Measurements from ENCODE around the gene CATSPERD. TPM values are rescaled to one million over a fixed set of nuclear protein-coding genes. Genes with fewer than 3 reads are reported as not detected.
"Not testable (repeated sequence)": the region's sequence is repeated elsewhere in the genome, so short reads cannot be mapped to it uniquely, and the experiment has no call there.

CATSPERD gene
- total RNA-seq, 2 experiments from 2014 or later = not detected

- DNase-seq; H3K36me3 Mint-ChIP-seq (ENCODE audit: low read depth); H3K27ac Mint-ChIP-seq; H3K27me3 Mint-ChIP-seq; H3K9me3 Mint-ChIP-seq (ENCODE audit: low read depth); intact Hi-C loops (cut with DNase I, micrococcal nuclease); ATAC-seq; POLR2A ChIA-PET; H3K4me1 Mint-ChIP-seq; H3K4me3 Mint-ChIP-seq: not testable (repeated sequence)
- CTCF ChIA-PET = interaction anchor here (0.6 kb wide), 2 partner anchors 13 to 17 kb away, joined by 3 read pairs; no protein-coding TSS in a partner anchor
Measured at GRCh38 chr19:5748920-5749319, 28.5 kb downstream of the CATSPERD start.

- H3K27ac Mint-ChIP-seq = no peak overlapping the region
- H3K36me3 Mint-ChIP-seq (ENCODE audit: low read depth) = no peaks in the 10 kb centered on the region
- no peak overlapping the region for H3K4me3 Mint-ChIP-seq
- no peaks in the 10 kb centered on the region for H3K9me3 Mint-ChIP-seq (ENCODE audit: low read depth)
- ATAC-seq (no peak), DNase-seq (no peak)
- H3K4me1 Mint-ChIP-seq = no peaks in the 10 kb centered on the region
- ChIA-PET POLR2A (interaction anchor here (0.6 kb wide), 1 partner anchor 129 kb away, joined by 6 read pairs; no protein-coding TSS in a partner anchor), CTCF (no interaction called here)
- peaks cover 2% of the 10 kb centered on the region for H3K27me3 Mint-ChIP-seq
- intact Hi-C loops (cut with DNase I, micrococcal nuclease) = no loop called here
Measured at GRCh38 chr19:5749505-5749904, 29.1 kb downstream of the CATSPERD start.

- no peaks in the 10 kb centered on the region for H3K4me1 Mint-ChIP-seq
- DNase-seq (no peak), ATAC-seq (no peak)
- no peaks in the 10 kb centered on the region for H3K9me3 Mint-ChIP-seq (ENCODE audit: low read depth)
- CTCF ChIA-PET = no interaction called here
- POLR2A ChIA-PET = no interaction called here
- H3K36me3 Mint-ChIP-seq (ENCODE audit: low read depth) = no peaks in the 10 kb centered on the region
- no peak overlapping the region for H3K27ac Mint-ChIP-seq
- intact Hi-C loops (cut with DNase I, micrococcal nuclease) = no loop called here
- peaks cover 2% of the 10 kb centered on the region for H3K27me3 Mint-ChIP-seq
- H3K4me3 Mint-ChIP-seq = no peak overlapping the region
Measured at GRCh38 chr19:5751709-5752108, 31.3 kb downstream of the CATSPERD start.

DNA sequence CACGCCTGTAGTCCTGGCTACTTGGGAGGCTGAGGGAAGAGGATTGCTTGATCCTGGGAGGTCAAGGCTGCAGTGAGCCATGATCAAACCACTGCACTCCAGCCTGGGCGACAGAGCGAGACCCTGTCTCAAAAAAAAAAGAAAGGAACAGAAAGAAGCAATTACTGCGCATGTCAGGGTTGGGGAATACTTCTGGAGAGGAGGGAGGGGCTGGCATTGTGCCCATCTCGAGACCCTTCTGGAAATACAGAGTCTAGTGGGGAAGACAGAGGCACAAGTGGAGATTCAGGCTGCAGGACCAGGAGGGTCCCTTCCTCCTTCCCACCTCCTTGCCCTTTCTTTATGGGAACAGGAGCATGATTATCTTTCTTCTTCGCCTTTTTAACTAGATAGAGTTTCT lies 33.3 kb downstream of the CATSPERD start:
- ATAC-seq (no peak), DNase-seq (no peak)
- Mint-ChIP-seq H3K4me3 (no peak overlapping the region), H3K9me3 (ENCODE audit: low read depth) (no peaks in the 10 kb centered on the region), H3K27me3 (peaks cover 6% of the 10 kb centered on the region), H3K27ac (no peak overlapping the region), H3K4me1 (no peaks in the 10 kb centered on the region), H3K36me3 (ENCODE audit: low read depth) (no peaks in the 10 kb centered on the region)
- ChIA-PET CTCF (interaction anchor here (0.5 kb wide), 1 partner anchor 270 kb away, joined by 3 read pairs; no protein-coding TSS in a partner anchor), POLR2A (no interaction called here)
- intact Hi-C loops (cut with DNase I, micrococcal nuclease) = no loop called here

- peaks cover 5% of the 10 kb centered on the region for H3K9me3 Mint-ChIP-seq (ENCODE audit: low read depth)
- intact Hi-C loops (cut with DNase I, micrococcal nuclease) = no loop called here
- H3K4me1 Mint-ChIP-seq = no peaks in the 10 kb centered on the region
- H3K4me3 Mint-ChIP-seq = no peak overlapping the region
- POLR2A ChIA-PET = no interaction called here
- DNase-seq = no peak
- H3K27me3 Mint-ChIP-seq = peaks cover 9% of the 10 kb centered on the region
- ATAC-seq = no peak
- CTCF ChIA-PET = no interaction called here
- H3K27ac Mint-ChIP-seq = no peak overlapping the region
- no peaks in the 10 kb centered on the region for H3K36me3 Mint-ChIP-seq (ENCODE audit: low read depth)
Measured at GRCh38 chr19:5762608-5763217, 42.3 kb downstream of the CATSPERD start.

GRCh38 chr19:5765220-5765619 lies 44.8 kb downstream of the CATSPERD start:
- Mint-ChIP-seq H3K4me3 (no peak overlapping the region), H3K36me3 (ENCODE audit: low read depth) (no peaks in the 10 kb centered on the region), H3K4me1 (no peaks in the 10 kb centered on the region), H3K27me3 (peaks cover 7% of the 10 kb centered on the region), H3K9me3 (ENCODE audit: low read depth) (peaks cover 5% of the 10 kb centered on the region), H3K27ac (no peak overlapping the region)
- intact Hi-C loops (cut with DNase I, micrococcal nuclease) = no loop called here
- DNase-seq = no peak
- ATAC-seq = no peak
- ChIA-PET CTCF (interaction anchor here (0.7 kb wide), 1 partner anchor 17 kb away, joined by 3 read pairs; no protein-coding TSS in a partner anchor), POLR2A (no interaction called here)

DNA sequence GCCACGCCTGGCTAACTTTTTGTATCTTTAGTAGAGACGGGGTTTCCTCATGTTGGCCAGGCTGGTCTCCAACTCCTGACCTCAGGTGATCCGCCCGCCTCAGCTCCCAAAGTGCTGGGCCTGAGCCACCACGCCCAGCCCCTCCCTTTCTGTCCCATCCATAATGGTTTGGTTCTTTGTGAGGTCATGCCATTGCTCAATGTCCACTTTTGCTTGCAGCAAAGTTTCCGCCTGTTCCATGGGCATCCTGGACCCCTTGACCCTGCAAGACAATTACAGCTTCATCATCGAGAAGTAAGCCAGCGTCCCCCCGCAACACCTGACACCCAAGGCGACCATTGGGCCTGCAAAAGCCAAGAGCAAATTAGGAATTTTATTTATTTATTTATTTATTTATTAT lies 47.5 kb downstream of the CATSPERD start:
- no peaks in the 10 kb centered on the region for H3K36me3 Mint-ChIP-seq (ENCODE audit: low read depth)
- intact Hi-C loops (cut with DNase I, micrococcal nuclease) = no loop called here
- H3K4me3 Mint-ChIP-seq = no peak overlapping the region
- ATAC-seq = no peak
- ChIA-PET POLR2A (interaction anchor here (0.6 kb wide), 1 partner anchor 831 kb away, joined by 4 read pairs; no protein-coding TSS in a partner anchor), CTCF (interaction anchor here (0.6 kb wide), 2 partner anchors 26 to 960 kb away, joined by 3 to 4 read pairs; no protein-coding TSS in a partner anchor)
- H3K9me3 Mint-ChIP-seq (ENCODE audit: low read depth) = no peaks in the 10 kb centered on the region
- H3K27ac Mint-ChIP-seq = no peak overlapping the region
- no peaks in the 10 kb centered on the region for H3K4me1 Mint-ChIP-seq
- no peak for DNase-seq
- H3K27me3 Mint-ChIP-seq = no peaks in the 10 kb centered on the region

DNA sequence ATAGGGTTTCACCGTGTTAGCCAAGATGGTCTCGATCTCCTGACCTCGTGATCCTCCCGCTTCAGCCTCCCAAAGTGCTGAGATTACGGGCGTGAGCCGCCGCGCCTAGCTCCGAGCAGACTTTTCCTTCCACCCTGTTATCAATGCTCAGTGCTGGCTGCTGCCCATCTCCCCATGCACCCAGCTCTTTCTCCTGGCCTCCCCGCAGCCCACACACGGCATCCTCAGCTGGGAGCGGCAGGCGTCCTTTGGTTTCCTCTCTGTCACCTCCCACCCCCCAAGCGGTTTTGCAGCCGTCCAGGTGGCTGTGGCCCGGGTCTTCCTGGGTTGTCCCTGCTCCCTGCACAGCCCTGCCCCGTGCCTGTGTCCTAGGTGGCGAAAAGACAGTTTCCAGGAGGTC lies 52.0 kb downstream of the CATSPERD start:
- H3K27ac Mint-ChIP-seq = no peak overlapping the region
- no peak overlapping the region for H3K4me3 Mint-ChIP-seq
- H3K4me1 Mint-ChIP-seq = no peaks in the 10 kb centered on the region
- no peaks in the 10 kb centered on the region for H3K36me3 Mint-ChIP-seq (ENCODE audit: low read depth)
- CTCF ChIA-PET = no interaction called here
- POLR2A ChIA-PET = no interaction called here
- H3K9me3 Mint-ChIP-seq (ENCODE audit: low read depth) = no peaks in the 10 kb centered on the region
- no peak for ATAC-seq
- H3K27me3 Mint-ChIP-seq = no peaks in the 10 kb centered on the region
- DNase-seq = no peak
- intact Hi-C loops (cut with DNase I, micrococcal nuclease) = no loop called here

DNA sequence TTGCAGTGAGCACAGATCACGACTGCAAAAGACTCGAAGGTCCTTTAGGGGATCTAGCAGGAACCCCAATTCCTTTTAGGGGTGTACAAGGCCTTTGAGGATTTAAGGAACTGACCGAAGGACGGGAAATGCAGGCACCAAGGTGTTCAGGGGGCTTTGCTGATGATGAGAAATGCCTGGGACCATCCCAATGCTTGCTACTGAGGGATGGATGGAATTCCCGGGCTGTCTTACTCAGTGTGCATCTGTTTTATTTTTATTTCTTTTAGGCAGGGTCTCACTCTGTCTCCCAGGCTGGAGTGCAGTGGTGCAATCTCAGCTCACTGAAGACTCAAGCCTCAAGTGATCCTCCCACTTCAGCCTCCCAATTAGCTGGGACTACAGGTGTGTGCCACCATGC lies 52.8 kb downstream of the CATSPERD start:
- ATAC-seq = no peak
- ChIA-PET POLR2A (no interaction called here), CTCF (no interaction called here)
- Mint-ChIP-seq H3K4me3 (no peak overlapping the region), H3K27ac (no peak overlapping the region), H3K4me1 (no peaks in the 10 kb centered on the region), H3K36me3 (ENCODE audit: low read depth) (no peaks in the 10 kb centered on the region), H3K9me3 (ENCODE audit: low read depth) (no peaks in the 10 kb centered on the region), H3K27me3 (no peaks in the 10 kb centered on the region)
- DNase-seq = no peak
- intact Hi-C loops (cut with DNase I, micrococcal nuclease) = loop anchor here in 1 of 2 experiments (1.0 kb wide), 1 partner anchor 249 kb away; no protein-coding TSS in a partner anchor

GRCh38 chr19:5774921-5775320 lies 54.5 kb downstream of the CATSPERD start:
- ChIA-PET POLR2A (no interaction called here), CTCF (interaction anchor here (0.6 to 0.7 kb wide), 2 partner anchors 130 to 248 kb away, joined by 3 read pairs; partner anchors contain the start of gene VMAC)

DNA sequence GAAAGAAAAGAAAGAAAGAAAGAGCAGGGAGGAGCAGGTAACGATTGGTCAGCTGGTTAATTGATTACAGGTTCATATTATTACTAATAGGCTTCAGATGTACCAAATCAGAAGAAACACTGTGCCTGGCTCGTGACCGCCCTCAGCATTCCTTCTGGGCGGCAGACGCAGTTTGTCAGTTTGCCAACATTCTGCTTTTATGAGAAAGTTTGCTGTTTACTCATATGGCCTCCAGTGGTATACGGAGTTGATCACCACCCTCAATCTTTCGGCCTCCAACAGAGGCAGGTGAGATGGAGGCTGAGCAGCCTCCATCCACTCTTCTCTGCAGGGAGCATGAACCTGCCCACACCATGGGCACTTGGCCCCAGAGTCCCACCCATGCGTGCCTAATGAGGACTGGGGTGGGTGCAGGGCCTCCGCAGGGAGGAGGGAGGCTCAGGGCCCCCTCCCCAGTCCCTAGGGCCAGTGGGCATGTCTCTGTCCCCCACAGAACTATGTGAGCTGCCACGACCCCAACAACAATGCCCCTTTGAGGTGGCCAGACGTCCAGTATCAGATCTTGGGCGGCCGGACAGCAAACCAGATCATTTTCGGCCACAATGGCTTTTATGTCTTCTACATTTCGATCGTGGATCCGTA lies 55.4 kb downstream of the CATSPERD start:
- H3K9me3 Mint-ChIP-seq (ENCODE audit: low read depth) = no peaks in the 10 kb centered on the region
- intact Hi-C loops (cut with DNase I, micrococcal nuclease) = no loop called here
- ATAC-seq (no peak), DNase-seq (no peak)
- ChIA-PET POLR2A (no interaction called here), CTCF (interaction anchor here (0.6 to 0.7 kb wide), 2 partner anchors 129 to 247 kb away, joined by 3 read pairs; partner anchors contain the start of gene VMAC)
- H3K27me3 Mint-ChIP-seq = no peaks in the 10 kb centered on the region
- no peaks in the 10 kb centered on the region for H3K36me3 Mint-ChIP-seq (ENCODE audit: low read depth)
- H3K4me3 Mint-ChIP-seq = no peak overlapping the region
- H3K27ac Mint-ChIP-seq = no peak overlapping the region
- H3K4me1 Mint-ChIP-seq = no peaks in the 10 kb centered on the region

More at GRCh38 chr19:5774921-5775320, 54.5 kb downstream of the CATSPERD start:
- no peak overlapping the region for H3K4me3 Mint-ChIP-seq
- ATAC-seq (no peak), DNase-seq (no peak)
- no peak overlapping the region for H3K27ac Mint-ChIP-seq
- H3K27me3 Mint-ChIP-seq = no peaks in the 10 kb centered on the region
- no peaks in the 10 kb centered on the region for H3K9me3 Mint-ChIP-seq (ENCODE audit: low read depth)
- no peaks in the 10 kb centered on the region for H3K4me1 Mint-ChIP-seq
- intact Hi-C loops (cut with DNase I, micrococcal nuclease) = no loop called here
- no peaks in the 10 kb centered on the region for H3K36me3 Mint-ChIP-seq (ENCODE audit: low read depth)

DNA sequence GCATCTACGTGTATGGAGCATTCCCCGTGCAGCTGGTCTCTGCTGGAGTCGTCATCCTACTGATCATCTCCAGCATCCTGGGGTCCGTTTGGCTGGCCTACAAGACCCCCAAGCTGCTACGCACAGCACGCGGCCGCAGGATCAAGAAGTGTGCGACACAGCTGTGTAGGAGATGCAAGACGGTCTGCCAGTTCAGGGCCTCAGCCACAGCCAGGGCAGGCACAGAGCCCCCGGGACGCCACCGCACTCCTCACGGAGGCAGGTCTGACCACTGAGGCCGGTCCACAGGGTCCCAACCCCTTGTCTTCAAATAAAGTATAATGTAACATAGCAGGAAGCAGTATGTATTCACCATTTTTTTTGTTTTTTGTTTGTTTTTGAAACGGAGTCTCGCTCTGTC lies 58.0 kb downstream of the CATSPERD start:
- ATAC-seq (no peak), DNase-seq (no peak)
- POLR2A ChIA-PET = no interaction called here
- no peaks in the 10 kb centered on the region for H3K36me3 Mint-ChIP-seq (ENCODE audit: low read depth)
- intact Hi-C loops (cut with DNase I, micrococcal nuclease) = no loop called here
- H3K4me3 Mint-ChIP-seq = no peak overlapping the region
- H3K27me3 Mint-ChIP-seq = no peaks in the 10 kb centered on the region
- H3K9me3 Mint-ChIP-seq (ENCODE audit: low read depth) = no peaks in the 10 kb centered on the region
- no peaks in the 10 kb centered on the region for H3K4me1 Mint-ChIP-seq
- CTCF ChIA-PET = interaction anchor here (0.6 kb wide), 1 partner anchor 1086 kb away, joined by 5 read pairs; no protein-coding TSS in a partner anchor
- no peak overlapping the region for H3K27ac Mint-ChIP-seq
